Omental fat pad (tissue), 4 donors: ENCODE data around the gene GRXCR1. TPM values are rescaled to one million over a fixed set of nuclear protein-coding genes. Genes with fewer than 3 reads are reported as not detected.

Experiments used
- ATAC-seq: fragments of 150-250 bp; one replicate; pipeline ENCODE4 v1.9.1; 2016; ENCODE audit warnings: mild to moderate bottlenecking, moderate library complexity; ENCODE audit not compliant: low FRiP score
- DNase-seq: peaks from one replicate; pipeline ENCODE4 v3.0.0-alpha.2; 2019; ENCODE audit warnings: low spot score
- total RNA-seq, 4 donors: library from RNA; depleted of rRNA; stranded (reverse); fragments of >200 nt; gene quantifications; one replicate each; pipeline ENCODE4 v1.1.0, GENCODE V29; 2016
- TF ChIP-seq, protein P1 (sequence below), 3 donors: fragments of 450-650 bp; IDR thresholded peaks; one replicate each; pipeline ENCODE4 v1.5.1; 2016 to 2017; ENCODE audit warnings: antibody characterized with exemption in 3 of 3, mild to moderate bottlenecking in 3 of 3, moderate library complexity in 2 of 3

Gene GRXCR1
- total RNA-seq, result not detected

DNA sequence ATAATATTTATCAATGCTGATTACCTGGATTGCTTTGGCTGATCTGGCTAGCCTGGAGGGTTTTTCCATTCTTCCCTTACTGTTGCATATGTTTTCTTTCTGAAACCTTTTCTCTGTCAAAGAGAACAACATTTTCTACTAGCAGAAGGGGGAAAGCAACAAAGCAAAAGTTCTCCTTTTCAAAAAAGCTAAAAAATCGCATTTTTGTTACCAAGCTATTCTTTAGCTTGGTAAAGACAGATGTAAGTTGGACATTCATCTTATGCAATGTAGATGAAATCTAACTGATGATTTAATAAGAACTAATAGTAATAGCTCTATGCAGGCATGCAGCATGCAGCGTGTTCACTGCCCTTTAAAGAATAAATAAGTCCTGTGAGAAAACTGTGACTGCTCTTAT lies at the start of gene GRXCR1:
GRXCR1 (plus strand) TSS at position 301 of the 400 bp plus-strand sequence. CDS start 554 bp downstream, outside the sequence.
- DNase-seq (no peak), ATAC-seq (no peak)
- TF ChIP-seq, protein P1, sequence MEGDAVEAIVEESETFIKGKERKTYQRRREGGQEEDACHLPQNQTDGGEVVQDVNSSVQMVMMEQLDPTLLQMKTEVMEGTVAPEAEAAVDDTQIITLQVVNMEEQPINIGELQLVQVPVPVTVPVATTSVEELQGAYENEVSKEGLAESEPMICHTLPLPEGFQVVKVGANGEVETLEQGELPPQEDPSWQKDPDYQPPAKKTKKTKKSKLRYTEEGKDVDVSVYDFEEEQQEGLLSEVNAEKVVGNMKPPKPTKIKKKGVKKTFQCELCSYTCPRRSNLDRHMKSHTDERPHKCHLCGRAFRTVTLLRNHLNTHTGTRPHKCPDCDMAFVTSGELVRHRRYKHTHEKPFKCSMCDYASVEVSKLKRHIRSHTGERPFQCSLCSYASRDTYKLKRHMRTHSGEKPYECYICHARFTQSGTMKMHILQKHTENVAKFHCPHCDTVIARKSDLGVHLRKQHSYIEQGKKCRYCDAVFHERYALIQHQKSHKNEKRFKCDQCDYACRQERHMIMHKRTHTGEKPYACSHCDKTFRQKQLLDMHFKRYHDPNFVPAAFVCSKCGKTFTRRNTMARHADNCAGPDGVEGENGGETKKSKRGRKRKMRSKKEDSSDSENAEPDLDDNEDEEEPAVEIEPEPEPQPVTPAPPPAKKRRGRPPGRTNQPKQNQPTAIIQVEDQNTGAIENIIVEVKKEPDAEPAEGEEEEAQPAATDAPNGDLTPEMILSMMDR (IDR thresholded peaks at IDR 0.05), result no peak

DNA sequence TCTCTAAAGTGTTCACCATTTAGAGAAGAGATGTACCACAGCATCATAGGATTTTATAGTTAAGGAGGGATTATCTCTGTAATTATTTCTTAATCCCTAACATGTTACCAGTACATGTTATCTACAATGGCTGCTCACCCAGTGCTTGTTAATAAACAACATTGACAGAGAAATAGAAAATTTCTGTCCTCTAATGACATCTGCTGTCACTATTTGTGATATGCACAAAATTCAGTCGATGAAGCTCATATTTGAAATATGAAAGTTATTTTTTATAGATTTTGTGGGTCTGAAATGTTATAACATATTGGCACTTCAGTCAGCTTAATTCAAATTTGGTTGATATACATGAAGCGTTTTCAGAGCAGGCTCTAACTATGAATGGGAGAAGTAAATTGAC lies 48.8 kb upstream of the GRXCR1 start:
- no peak for DNase-seq
- no peak for ATAC-seq
- TF ChIP-seq, protein P1 (IDR thresholded peaks at IDR 0.05), result no peak

DNA sequence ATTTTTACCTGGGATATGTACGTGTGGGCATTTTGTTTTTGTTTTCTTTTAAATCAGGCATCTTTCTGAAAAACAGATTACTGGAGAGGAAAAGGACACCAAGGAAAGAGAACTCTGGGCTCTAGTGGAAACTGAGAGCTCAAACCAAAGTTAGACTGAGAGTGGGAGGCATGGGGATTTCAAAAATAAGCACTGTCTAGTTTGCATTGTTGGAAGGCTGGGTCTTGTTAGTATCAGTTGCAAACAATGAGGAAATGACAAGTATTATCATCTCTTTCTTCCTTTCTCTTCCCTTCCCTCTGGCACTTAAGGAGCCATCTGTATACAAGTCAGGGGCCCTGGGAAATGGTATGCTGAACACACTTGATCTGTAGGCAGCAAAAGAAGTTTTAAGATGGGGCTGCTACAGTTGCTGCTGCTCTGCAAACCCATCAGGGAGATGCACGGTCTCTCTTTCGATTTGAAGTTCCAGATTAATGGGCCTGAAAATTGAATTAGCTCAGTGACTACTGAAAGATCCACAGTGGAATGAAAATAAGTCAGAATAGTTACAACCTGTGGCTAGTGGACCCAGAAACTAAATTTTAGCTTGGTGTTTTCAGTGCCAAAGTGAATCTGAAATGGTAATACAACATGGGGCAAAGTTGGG lies 48.0 kb upstream of the GRXCR1 start:
- DNase-seq (no peak), ATAC-seq (no peak)
- TF ChIP-seq, protein P1 (IDR thresholded peaks at IDR 0.05), result no peak

DNA sequence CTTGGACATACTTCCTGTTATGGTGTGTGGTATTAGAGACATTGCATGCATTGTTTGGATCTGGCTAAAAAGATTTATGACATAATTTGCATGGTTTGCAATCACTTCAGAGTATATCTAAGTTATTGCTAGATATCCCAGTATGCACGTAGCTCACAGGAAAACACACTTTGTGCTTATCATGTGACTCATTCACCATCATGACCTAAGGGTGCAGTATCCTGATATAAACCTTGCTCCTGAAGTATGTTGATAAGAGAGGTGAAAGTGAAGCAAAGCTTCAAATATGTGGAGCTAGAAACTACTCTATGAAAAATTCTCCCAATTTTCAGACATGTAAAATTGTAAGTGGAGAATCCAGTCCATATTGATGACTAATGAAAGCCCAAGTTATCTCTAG lies 46.9 kb upstream of the GRXCR1 start:
- ATAC-seq, result no peak
- TF ChIP-seq, protein P1 (IDR thresholded peaks at IDR 0.05), result no peak
- DNase-seq, result no peak

DNA sequence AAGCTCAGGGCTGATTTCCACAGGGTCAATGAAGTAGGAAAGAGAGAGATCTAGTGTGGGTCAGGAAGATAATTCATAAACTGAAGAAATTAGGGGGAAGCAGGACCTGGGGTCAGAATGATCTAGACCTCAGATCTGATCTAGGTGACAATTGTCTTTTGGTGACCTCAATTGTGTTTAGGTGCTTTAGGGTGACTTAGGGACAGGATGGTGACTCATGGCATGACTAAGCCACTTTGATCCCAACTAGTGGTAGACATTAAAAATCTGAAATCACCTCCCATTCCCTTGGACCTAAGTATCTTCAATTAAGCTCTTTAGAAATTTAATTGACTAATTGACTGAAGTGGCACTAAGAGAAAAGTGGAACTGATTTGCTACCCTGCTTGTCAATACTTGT lies 36.7 kb upstream of the GRXCR1 start:
- ATAC-seq (no peak), DNase-seq (no peak)
- TF ChIP-seq, protein P1 (IDR thresholded peaks at IDR 0.05), result no peak

DNA sequence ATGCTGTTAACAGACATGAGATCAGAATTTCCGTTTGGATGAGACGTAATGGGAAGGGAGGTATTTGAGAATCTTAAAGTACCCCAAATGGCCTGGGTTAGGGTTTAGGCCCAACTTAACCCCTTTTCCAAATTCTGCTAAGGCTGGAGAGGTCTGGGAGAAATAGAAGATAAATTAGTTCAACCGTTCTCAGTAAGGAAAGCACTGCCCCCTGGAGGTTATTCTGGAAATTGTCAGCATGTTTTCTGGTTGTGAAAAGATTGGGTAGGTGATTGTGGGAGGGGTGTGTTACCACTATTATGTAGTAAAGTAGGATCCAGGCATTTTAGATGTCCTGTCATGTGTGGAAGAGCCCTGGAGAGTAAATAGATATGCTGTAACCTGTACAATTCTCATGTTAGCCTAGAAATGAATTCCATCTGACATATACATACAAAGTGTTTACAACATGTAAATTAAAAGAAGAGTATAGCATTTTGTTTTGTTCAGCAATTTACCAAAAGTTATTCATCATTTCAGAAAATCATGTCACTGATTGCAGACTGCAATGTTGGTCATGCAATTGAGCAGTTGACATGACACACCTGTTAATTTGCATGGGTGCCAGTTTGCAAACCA lies 26.8 kb upstream of the GRXCR1 start:
- TF ChIP-seq, protein P1 (IDR thresholded peaks at IDR 0.05), result peak in 2 of 3 donors; percentile 2 to 43
- ATAC-seq (no peak), DNase-seq (peak; percentile 32)

DNA sequence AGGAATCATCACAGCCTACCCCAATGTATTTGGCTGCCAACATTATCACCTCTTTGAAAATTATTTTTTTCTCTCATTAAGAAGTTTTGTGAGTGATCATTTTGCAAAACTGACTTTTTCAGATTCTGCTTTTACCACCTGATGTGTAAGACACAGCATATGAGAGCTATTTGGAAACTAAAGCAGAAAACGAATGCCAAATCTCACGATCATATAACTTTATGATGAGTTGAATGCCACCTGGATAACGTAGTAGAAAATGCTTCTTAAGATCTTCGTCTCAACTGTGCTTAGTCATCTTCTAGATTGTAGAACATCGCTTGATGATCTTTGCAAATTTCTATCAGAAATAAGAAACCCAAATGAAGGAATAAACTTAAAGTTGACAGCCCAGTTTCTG lies 21.3 kb upstream of the GRXCR1 start:
- no peak for ATAC-seq
- TF ChIP-seq, protein P1 (IDR thresholded peaks at IDR 0.05), result no peak
- no peak for DNase-seq
